Neural cell (in vitro differentiated cells): ENCODE measurements around the gene CCNDBP1. TPM values are rescaled to one million over a fixed set of nuclear protein-coding genes. Genes with fewer than 3 reads are reported as not detected.

ENCODE experiments used
- H2AFZ ChIP-seq: fragments of 200-600, 300-800 bp; sonication (generic), shearing (Covaris generic); 2 replicates; pipeline ENCODE4 v1.6.0; 2014; ENCODE audit warnings: low read depth, mild to moderate bottlenecking, antibody characterized with exemption, low read length, moderate library complexity
- H3F3A ChIP-seq: fragments of 200-600 bp; shearing (Covaris generic); 2 replicates; pipeline ENCODE4 v1.6.1; 2016; ENCODE audit warnings: mild to moderate bottlenecking, moderate library complexity, mixed read lengths, antibody characterized with exemption, low read length; ENCODE audit not compliant: insufficient read depth, poor library complexity, severe bottlenecking
- H3K27ac ChIP-seq: fragments of 200-600, 300-800 bp; sonication (generic), shearing (Covaris generic); 2 replicates; pipeline ENCODE4 v1.5.1; 2014; ENCODE audit warnings: mild to moderate bottlenecking, low read length, moderate library complexity
- H3K27me3 ChIP-seq: fragments of 300-800, 200-600 bp; sonication (generic), shearing (Covaris generic); 2 replicates; pipeline ENCODE4 v1.6.0; 2014; ENCODE audit warnings: mild to moderate bottlenecking, low read depth, low read length, moderate library complexity; ENCODE audit not compliant: insufficient read depth
- H3K36me3 ChIP-seq: fragments of 300-800, 200-600 bp; sonication (generic), shearing (Covaris generic); 2 replicates; pipeline ENCODE4 v1.5.1; 2014; ENCODE audit warnings: mild to moderate bottlenecking, antibody characterized with exemption, low read length, moderate library complexity; ENCODE audit not compliant: insufficient read depth
- H3K4me2 ChIP-seq: fragments of 300-800, 200-600 bp; sonication (generic), shearing (Covaris generic); 2 replicates; pipeline ENCODE4 v1.6.0; 2014; ENCODE audit warnings: mild to moderate bottlenecking, low read length
- H3K4me3 ChIP-seq: fragments of 300-800, 200-600 bp; sonication (generic), shearing (Covaris generic); 2 replicates; pipeline ENCODE4 v1.5.1; 2014; ENCODE audit warnings: mild to moderate bottlenecking, low read length, moderate library complexity
- H3K79me2 ChIP-seq: fragments of 200-600 bp; shearing (Covaris generic); replicated peaks from 2 replicates; pipeline ENCODE4 v1.6.0; 2014; ENCODE audit warnings: mild to moderate bottlenecking, low read length, moderate library complexity; ENCODE audit not compliant: insufficient read depth
- H3K9ac ChIP-seq: fragments of 300-800, 200-600 bp; sonication (generic), shearing (Covaris generic); 2 replicates; pipeline ENCODE4 v1.6.1; 2016; ENCODE audit warnings: mild to moderate bottlenecking, low read length, mixed read lengths
- H3K9me2 ChIP-seq: fragments of 200-600 bp; shearing (Covaris generic); 2 replicates; pipeline ENCODE4 v1.6.1; 2016; ENCODE audit warnings: mild to moderate bottlenecking, low read length, mixed read lengths; ENCODE audit not compliant: insufficient read depth
- H3K9me3 ChIP-seq: fragments of 200-600, 300-800 bp; sonication (generic), shearing (Covaris generic); 2 replicates; pipeline ENCODE4 v1.6.1; 2016; ENCODE audit warnings: mild to moderate bottlenecking, mixed run types, low read length, moderate library complexity, mixed read lengths
- H4K20me1 ChIP-seq: fragments of 200-600 bp; shearing (Covaris generic); 2 replicates; pipeline ENCODE4 v1.6.1; 2016; ENCODE audit warnings: mild to moderate bottlenecking, mixed run types; ENCODE audit not compliant: insufficient read depth
- EP300 ChIP-seq: fragments of 450-650 bp; conservative IDR thresholded peaks from 2 replicates; pipeline ENCODE4 v1.6.1; 2014; ENCODE audit warnings: antibody characterized with exemption, mild to moderate bottlenecking, moderate library complexity; ENCODE audit not compliant: poor library complexity, severe bottlenecking
- EZH2 ChIP-seq: fragments of 200-600, 300-800 bp; shearing (Covaris generic), sonication (generic); IDR thresholded peaks from 2 replicates; pipeline ENCODE4 v1.6.1; 2014; ENCODE audit warnings: antibody characterized with exemption, low read length, borderline replicate concordance, mild to moderate bottlenecking; ENCODE audit not compliant: insufficient read depth, poor library complexity, severe bottlenecking
- MXI1 ChIP-seq: fragments of 450-650 bp; conservative IDR thresholded peaks from 2 replicates; pipeline ENCODE4 v1.6.1; 2014; ENCODE audit warnings: antibody characterized with exemption, mild to moderate bottlenecking; ENCODE audit not compliant: poor library complexity, severe bottlenecking
- POLR2AphosphoS5 ChIP-seq: IDR thresholded peaks from 2 replicates; pipeline ENCODE4 v1.6.1; 2012
- RAD21 ChIP-seq: fragments of 450-650 bp; conservative IDR thresholded peaks from 2 replicates; pipeline ENCODE4 v1.6.1; 2014; ENCODE audit warnings: antibody characterized with exemption, mild to moderate bottlenecking, moderate library complexity
- SMC3 ChIP-seq: fragments of 450-650 bp; conservative IDR thresholded peaks from 2 replicates; pipeline ENCODE4 v1.6.1; 2014; ENCODE audit warnings: antibody characterized with exemption, mild to moderate bottlenecking, moderate library complexity; ENCODE audit not compliant: poor library complexity
- TAF1 ChIP-seq: IDR thresholded peaks from 2 replicates; pipeline ENCODE4 v1.6.1; 2012; ENCODE audit warnings: low read depth
- polyA plus RNA-seq: library from polyadenylated mRNA; depleted of rRNA; stranded (reverse); fragments of >200 nt; gene quantifications from 2 replicates; pipeline ENCODE4 v1.2.3, GENCODE V29; 2014
- TF ChIP-seq, protein P1 (sequence below): fragments of 450-650 bp; IDR thresholded peaks from 2 replicates; pipeline ENCODE4 v1.5.1; 2014; ENCODE audit warnings: antibody characterized with exemption, mild to moderate bottlenecking, moderate library complexity; ENCODE audit not compliant: poor library complexity, severe bottlenecking
- TF ChIP-seq, protein P2 (sequence below): IDR thresholded peaks from 2 replicates; pipeline ENCODE4 v1.6.1; 2012; ENCODE audit warnings: borderline replicate concordance

CCNDBP1 gene
- polyA plus RNA-seq, 1 donor from 2014 or later: 67.6 TPM

DNA sequence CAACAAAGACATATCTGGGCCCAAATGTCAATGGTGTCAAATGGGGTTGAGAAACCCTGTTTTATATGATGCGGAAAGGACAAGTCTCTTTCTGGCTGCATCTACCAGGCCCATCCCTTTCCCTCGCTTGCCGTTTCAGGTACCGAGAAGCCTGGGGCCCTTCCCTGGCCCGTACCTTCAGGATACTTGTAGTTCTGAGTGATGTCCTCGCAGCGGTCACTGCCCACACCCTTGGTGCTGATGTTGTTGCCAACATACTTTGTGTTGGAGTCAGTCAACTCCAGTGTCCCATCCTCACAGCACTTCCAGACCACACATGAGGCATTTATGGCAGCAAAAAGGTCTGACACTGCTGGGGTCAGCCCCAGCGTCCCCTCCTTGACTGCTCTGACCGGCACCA, 21.8 kb downstream of the CCNDBP1 start:
- Histone ChIP-seq H3K4me3 (no peak overlapping the region), H3K27ac (no peak overlapping the region), H4K20me1 (no peaks in the 10 kb centered on the region), H3K9me2 (no peaks in the 10 kb centered on the region), H3K4me2 (no peak overlapping the region), H2AFZ (no peak overlapping the region), H3K79me2 (no peaks in the 10 kb centered on the region), H3K9me3 (no peaks in the 10 kb centered on the region), H3F3A (no peaks in the 10 kb centered on the region), H3K36me3 (no peaks in the 10 kb centered on the region), H3K27me3 (no peaks in the 10 kb centered on the region), H3K9ac (no peak overlapping the region)
- no peak for TF ChIP-seq RAD21
- TF ChIP-seq SMC3: no peak

DNA sequence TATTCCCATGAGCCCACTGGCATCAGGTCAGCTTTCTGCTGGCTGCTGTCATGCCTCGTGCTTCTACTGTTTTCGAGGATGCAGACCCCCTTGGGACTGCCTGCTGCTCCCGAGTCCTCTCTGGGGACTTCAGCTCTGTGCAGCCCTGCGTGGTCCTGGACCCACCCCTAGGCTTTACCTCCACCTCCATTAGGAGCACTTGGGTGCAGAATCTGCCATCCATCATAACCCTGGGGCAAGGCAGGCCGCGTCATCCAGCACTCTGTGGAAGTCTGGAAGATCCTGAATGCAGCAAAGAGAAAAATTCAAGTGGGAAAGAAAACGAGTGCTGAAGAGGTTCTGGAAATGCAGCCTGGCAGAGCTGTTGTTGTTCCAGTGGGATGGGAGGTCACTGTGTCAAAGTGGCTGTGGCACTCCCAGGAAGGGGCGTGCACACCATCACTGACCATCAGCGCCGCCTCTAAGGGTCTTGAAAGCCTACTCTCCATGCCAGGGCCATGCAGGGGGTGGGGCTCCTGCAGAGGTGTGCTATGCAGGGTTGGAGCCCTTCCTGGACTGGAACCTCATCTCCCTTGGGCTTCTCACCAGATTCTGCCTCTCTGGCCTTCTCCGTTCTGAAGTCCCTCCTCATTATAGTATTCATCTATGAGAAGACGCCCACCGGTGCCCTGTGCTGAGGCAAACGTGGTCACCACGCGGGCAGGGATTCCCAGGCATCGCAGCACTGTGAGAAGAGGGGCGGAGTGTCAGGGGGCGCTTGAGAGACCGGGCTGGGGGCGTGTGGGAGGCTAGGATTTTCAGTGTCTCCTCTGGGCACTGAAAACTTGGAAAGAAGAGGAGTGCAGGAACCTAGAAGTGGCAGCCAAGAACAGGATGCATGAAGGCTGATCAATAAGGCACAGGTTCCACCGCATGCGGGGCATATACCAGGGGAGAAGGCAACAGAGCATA, 23.1 kb downstream of the CCNDBP1 start:
- H4K20me1 ChIP-seq: no peaks in the 10 kb centered on the region
- no peak overlapping the region for H3K4me2 ChIP-seq
- no peaks in the 10 kb centered on the region for H3K9me3 ChIP-seq
- H3K9me2 ChIP-seq: no peaks in the 10 kb centered on the region
- no peak overlapping the region for H3K4me3 ChIP-seq
- H3K9ac ChIP-seq: no peak overlapping the region
- no peaks in the 10 kb centered on the region for H3F3A ChIP-seq
- no peak overlapping the region for H2AFZ ChIP-seq
- no peak overlapping the region for H3K27ac ChIP-seq
- no peaks in the 10 kb centered on the region for H3K36me3 ChIP-seq
- TF ChIP-seq EZH2: no peak
- TF ChIP-seq POLR2AphosphoS5: no peak
- TF ChIP-seq EP300: no peak
- no peak for TF ChIP-seq RAD21
- no peak for TF ChIP-seq SMC3
- TF ChIP-seq, protein P1, sequence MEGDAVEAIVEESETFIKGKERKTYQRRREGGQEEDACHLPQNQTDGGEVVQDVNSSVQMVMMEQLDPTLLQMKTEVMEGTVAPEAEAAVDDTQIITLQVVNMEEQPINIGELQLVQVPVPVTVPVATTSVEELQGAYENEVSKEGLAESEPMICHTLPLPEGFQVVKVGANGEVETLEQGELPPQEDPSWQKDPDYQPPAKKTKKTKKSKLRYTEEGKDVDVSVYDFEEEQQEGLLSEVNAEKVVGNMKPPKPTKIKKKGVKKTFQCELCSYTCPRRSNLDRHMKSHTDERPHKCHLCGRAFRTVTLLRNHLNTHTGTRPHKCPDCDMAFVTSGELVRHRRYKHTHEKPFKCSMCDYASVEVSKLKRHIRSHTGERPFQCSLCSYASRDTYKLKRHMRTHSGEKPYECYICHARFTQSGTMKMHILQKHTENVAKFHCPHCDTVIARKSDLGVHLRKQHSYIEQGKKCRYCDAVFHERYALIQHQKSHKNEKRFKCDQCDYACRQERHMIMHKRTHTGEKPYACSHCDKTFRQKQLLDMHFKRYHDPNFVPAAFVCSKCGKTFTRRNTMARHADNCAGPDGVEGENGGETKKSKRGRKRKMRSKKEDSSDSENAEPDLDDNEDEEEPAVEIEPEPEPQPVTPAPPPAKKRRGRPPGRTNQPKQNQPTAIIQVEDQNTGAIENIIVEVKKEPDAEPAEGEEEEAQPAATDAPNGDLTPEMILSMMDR: no peak
- no peak for TF ChIP-seq MXI1
- TF ChIP-seq TAF1: no peak
- TF ChIP-seq, protein P2, sequence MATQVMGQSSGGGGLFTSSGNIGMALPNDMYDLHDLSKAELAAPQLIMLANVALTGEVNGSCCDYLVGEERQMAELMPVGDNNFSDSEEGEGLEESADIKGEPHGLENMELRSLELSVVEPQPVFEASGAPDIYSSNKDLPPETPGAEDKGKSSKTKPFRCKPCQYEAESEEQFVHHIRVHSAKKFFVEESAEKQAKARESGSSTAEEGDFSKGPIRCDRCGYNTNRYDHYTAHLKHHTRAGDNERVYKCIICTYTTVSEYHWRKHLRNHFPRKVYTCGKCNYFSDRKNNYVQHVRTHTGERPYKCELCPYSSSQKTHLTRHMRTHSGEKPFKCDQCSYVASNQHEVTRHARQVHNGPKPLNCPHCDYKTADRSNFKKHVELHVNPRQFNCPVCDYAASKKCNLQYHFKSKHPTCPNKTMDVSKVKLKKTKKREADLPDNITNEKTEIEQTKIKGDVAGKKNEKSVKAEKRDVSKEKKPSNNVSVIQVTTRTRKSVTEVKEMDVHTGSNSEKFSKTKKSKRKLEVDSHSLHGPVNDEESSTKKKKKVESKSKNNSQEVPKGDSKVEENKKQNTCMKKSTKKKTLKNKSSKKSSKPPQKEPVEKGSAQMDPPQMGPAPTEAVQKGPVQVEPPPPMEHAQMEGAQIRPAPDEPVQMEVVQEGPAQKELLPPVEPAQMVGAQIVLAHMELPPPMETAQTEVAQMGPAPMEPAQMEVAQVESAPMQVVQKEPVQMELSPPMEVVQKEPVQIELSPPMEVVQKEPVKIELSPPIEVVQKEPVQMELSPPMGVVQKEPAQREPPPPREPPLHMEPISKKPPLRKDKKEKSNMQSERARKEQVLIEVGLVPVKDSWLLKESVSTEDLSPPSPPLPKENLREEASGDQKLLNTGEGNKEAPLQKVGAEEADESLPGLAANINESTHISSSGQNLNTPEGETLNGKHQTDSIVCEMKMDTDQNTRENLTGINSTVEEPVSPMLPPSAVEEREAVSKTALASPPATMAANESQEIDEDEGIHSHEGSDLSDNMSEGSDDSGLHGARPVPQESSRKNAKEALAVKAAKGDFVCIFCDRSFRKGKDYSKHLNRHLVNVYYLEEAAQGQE: no peak
- no peaks in the 10 kb centered on the region for H3K27me3 ChIP-seq
- H3K79me2 ChIP-seq: no peaks in the 10 kb centered on the region
